Esophagus (tissue), 2 donors: ENCODE measurements around the gene CMSS1. TPM values are rescaled to one million over a fixed set of nuclear protein-coding genes. Genes with fewer than 3 reads are reported as not detected.
A peak's percentile ranks its signal among the peaks of the same experiment; 100 is the strongest.

Experiments used
- H3K27ac ChIP-seq, 2 donors: one replicate each; pipeline ENCODE4 v1.5.1; 2013; ENCODE audit warnings: low read depth in 2 of 2, mild to moderate bottlenecking in 2 of 2, inconsistent platforms in 1 of 2, low read length in 1 of 2, moderate library complexity in 1 of 2
- H3K27me3 ChIP-seq, 2 donors: one replicate each; pipeline ENCODE4 v1.6.1; 2013; ENCODE audit warnings: low read length in 2 of 2, control low read depth in 1 of 2, mild to moderate bottlenecking in 1 of 2; ENCODE audit not compliant: insufficient read depth in 2 of 2, control insufficient read depth in 1 of 2
- H3K36me3 ChIP-seq, 2 donors: one replicate each; pipeline ENCODE4 v1.6.1; 2013; ENCODE audit warnings: low read length in 1 of 2; ENCODE audit not compliant: control insufficient read depth in 2 of 2, insufficient read depth in 2 of 2
- H3K4me1 ChIP-seq, 2 donors: one replicate each; pipeline ENCODE4 v1.6.1; 2013; ENCODE audit warnings: low read length in 1 of 2; ENCODE audit not compliant: control insufficient read depth in 2 of 2, insufficient read depth in 2 of 2
- H3K4me3 ChIP-seq, 2 donors: one replicate each; pipeline ENCODE4 v1.5.1; 2013; ENCODE audit warnings: low read length in 2 of 2, mild to moderate bottlenecking in 2 of 2, low read depth in 1 of 2, moderate library complexity in 1 of 2
- H3K9me3 ChIP-seq, 2 donors: one replicate each; pipeline ENCODE4 v1.6.1; 2013; ENCODE audit warnings: mild to moderate bottlenecking in 2 of 2, low read depth in 1 of 2, low read length in 1 of 2, moderate library complexity in 1 of 2; ENCODE audit not compliant: control insufficient read depth in 2 of 2, insufficient read depth in 1 of 2
- WGBS, 2 donors: extraction: QIAGEN DNeasy Blood & Tissue Kit; methylation state at CpG; one replicate each; pipeline ENCODE4 v1.1.7; 2013; 5-methylcytosine and 5-hydroxymethylcytosine counted together
- polyA plus RNA-seq, 2 donors: library from polyadenylated mRNA; stranded (reverse); fragments of 200-250 nt; gene quantifications; one replicate each; pipeline ENCODE4 v1.2.3, GENCODE V29; 2013
- donor health status: healthy with polysubstance abuse.
- donor health status: Bipolar disorder and iron deficiency.

CMSS1 gene
- polyA plus RNA-seq, 2 donors: 15.5 to 17.9 TPM

DNA sequence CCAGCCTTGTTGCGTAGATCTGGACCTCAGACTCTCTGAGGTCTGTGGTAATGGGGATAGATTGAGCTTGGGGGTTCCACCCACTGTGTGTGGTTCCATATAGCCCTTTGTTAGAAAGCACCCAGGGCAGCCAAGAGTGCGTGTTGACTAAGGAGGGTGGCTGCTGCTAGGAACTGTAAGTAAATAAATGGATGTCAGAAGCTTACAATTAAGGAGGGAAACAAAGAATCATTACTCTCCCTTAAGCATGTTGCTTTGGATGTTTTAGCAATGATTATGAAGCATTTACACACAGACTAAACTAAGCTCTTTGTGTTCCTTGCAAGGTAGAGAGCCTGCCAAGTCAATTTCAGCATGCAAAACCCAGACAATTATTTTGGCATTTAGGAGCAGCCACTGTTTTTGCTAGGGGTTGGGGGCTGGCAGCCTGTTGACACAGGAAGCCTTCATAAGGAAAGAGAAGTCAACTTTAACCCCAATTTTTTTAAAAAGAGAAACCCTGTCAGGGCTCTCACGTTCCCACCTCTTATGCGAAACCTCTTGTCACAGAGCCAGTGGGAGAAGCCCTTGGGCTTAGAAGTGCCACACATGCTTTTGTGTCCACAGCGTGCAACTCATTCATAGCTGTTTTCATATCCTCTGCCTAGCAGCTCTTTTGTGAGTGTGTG, 127.8 kb downstream of the CMSS1 start:
- Histone ChIP-seq H3K9me3 (no peaks in the 10 kb centered on the region), H3K27ac (peak overlapping the region in 1 of 2 donors; percentile 55), H3K4me3 (no peak overlapping the region), H3K36me3 (no peaks in the 10 kb centered on the region), H3K27me3 (no peaks in the 10 kb centered on the region), H3K4me1 (peaks cover 5% of the 10 kb centered on the region in 2 donors)
- 25 to 45% methylated on average over 5 of the region's 5 CpGs for WGBS, 2 donors

DNA sequence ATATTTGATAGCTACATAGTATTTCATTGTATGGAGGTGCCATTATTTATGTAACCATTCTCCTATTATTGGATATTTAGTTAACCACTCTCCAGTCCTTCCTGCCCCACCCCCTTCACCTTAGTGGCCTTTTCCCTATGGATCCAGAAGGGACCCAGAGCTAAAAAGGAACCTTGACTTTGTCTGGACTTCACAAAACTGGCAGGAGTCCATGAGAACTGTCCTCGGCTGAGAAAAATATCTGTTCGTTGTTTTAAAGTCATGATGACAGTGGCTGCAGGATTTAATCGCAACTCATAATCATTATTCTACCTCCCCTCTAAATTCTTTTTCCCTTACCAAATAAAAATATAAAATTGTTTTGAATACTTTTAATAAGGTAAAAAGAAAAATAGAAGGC, 129.7 kb downstream of the CMSS1 start:
- Histone ChIP-seq H3K9me3 (no peaks in the 10 kb centered on the region), H3K4me1 (peaks cover 5% of the 10 kb centered on the region in 2 donors), H3K36me3 (no peaks in the 10 kb centered on the region), H3K27ac (no peak overlapping the region), H3K27me3 (no peaks in the 10 kb centered on the region), H3K4me3 (no peak overlapping the region)
- WGBS, 2 donors: 75 to 83% methylated on average over 3 of the region's 3 CpGs

DNA sequence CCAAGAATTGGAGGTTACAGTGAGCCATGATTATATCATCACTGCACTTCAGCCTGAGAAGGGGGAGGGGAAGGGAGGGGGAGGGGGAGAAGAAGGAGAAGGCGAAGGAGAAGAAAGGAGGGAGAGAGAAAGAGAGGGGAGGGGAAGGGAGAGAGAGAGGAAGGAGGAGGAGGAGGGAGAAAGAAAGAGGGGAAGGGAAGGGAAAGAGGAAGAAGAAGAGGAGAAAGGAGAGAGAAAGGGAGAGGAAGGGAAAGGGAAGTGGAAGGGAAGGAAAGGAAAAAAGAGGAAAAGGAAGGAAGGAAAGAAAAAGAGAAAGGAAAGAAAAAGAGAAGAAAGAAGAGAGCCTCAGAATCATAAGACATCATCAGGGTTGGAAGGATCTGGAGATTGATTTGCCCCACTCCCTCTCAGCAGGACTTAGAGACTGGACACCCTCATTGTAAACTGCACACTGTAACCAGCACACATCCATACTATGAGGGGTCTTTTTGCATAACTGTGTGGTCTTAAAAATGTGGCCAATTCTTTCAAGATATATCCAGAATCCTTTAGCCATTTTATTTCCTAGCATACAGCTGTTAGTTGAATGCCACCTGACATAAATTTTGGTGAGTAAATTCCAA, 130.9 kb downstream of the CMSS1 start:
- H3K4me1 ChIP-seq: peaks cover 5% of the 10 kb centered on the region in 2 donors
- H3K36me3 ChIP-seq: no peaks in the 10 kb centered on the region

DNA sequence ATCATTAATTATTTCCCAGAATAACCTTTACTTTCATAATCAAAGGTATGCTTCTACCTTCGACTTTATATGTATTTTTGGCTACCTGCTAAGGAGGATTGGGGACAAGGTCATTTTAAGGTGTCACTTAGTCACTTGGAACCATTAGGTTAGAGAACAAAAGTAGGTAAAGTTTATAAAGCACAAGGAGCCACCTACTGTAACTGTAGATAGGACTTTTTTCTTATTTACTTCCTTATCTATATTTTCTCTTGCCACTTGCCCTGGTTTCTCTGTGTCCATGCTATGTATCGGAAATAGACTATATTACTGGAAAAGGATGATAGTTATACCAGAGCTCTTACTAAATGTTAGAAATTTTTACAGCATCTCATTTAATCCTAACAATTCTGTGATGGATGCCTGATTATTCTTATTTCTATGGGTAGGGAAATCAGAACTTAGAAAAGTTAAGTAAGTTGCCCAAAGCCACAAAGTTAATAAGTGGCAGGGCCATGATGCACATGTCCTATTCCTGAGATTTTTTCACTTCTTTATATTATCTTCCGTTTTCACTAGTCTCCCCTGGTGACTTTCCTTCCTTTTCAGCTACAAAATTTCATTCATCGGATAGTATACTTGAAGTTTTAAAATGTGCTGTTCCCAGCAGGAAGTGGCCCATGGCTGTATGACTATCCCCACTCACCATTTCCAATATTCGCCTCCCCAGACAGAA, 132.5 kb downstream of the CMSS1 start:
- 81 to 90% methylated on average over 5 of the region's 5 CpGs for WGBS, 2 donors
- no peaks in the 10 kb centered on the region for H3K9me3 ChIP-seq
- H3K27me3 ChIP-seq: no peaks in the 10 kb centered on the region
- H3K27ac ChIP-seq: no peak overlapping the region
- H3K36me3 ChIP-seq: no peaks in the 10 kb centered on the region
- no peak overlapping the region for H3K4me3 ChIP-seq
- H3K4me1 ChIP-seq: peaks cover 1 to 2% of the 10 kb centered on the region in 2 donors

More for the DNA sequence above, 130.9 kb downstream of the CMSS1 start:
- no peak overlapping the region for H3K27ac ChIP-seq
- H3K4me3 ChIP-seq: no peak overlapping the region
- WGBS, 2 donors: 89 to 96% methylated on average over 1 of the region's 1 CpG
- no peaks in the 10 kb centered on the region for H3K9me3 ChIP-seq
- H3K27me3 ChIP-seq: no peaks in the 10 kb centered on the region

DNA sequence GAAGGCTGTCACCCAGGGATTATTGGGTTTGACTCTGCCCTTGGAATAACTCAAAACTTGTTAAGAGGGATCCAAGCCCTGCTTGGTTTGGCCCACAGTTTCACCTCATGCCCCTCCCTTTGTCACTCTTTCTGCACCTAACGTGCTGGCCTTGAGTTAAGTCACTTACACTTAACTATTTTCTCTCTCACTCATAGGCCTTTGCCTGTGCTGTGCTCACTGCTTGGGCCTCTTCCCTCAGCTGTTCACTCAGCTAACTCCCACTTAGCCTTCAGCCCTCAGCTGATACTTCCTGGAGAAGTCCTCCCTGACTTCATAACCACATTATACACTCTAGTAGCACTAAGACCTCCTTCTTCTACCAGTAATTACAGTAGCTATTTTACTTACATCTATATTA, 133.3 kb downstream of the CMSS1 start:
- H3K4me1 ChIP-seq: no peaks in the 10 kb centered on the region
- no peak overlapping the region for H3K4me3 ChIP-seq
- no peaks in the 10 kb centered on the region for H3K27me3 ChIP-seq
- WGBS, 2 donors: 60 to 67% methylated on average over 1 of the region's 1 CpG
- no peak overlapping the region for H3K27ac ChIP-seq
- H3K9me3 ChIP-seq: no peaks in the 10 kb centered on the region
- H3K36me3 ChIP-seq: no peaks in the 10 kb centered on the region

- no peak overlapping the region for H3K4me3 ChIP-seq
- no peaks in the 10 kb centered on the region for H3K27me3 ChIP-seq
- no peaks in the 10 kb centered on the region for H3K4me1 ChIP-seq
- no peaks in the 10 kb centered on the region for H3K9me3 ChIP-seq
- H3K36me3 ChIP-seq: no peaks in the 10 kb centered on the region
- H3K27ac ChIP-seq: no peak overlapping the region
Observed at GRCh38 chr3:99951701-99952100, 134.0 kb downstream of the CMSS1 start.

- no peak overlapping the region for H3K4me3 ChIP-seq
- no peaks in the 10 kb centered on the region for H3K4me1 ChIP-seq
- no peak overlapping the region for H3K27ac ChIP-seq
- WGBS, 2 donors: 89 to 90% methylated on average over 1 of the region's 1 CpG
- no peaks in the 10 kb centered on the region for H3K27me3 ChIP-seq
- no peaks in the 10 kb centered on the region for H3K9me3 ChIP-seq
- no peaks in the 10 kb centered on the region for H3K36me3 ChIP-seq
Observed at GRCh38 chr3:99952306-99952705, 134.6 kb downstream of the CMSS1 start.

DNA sequence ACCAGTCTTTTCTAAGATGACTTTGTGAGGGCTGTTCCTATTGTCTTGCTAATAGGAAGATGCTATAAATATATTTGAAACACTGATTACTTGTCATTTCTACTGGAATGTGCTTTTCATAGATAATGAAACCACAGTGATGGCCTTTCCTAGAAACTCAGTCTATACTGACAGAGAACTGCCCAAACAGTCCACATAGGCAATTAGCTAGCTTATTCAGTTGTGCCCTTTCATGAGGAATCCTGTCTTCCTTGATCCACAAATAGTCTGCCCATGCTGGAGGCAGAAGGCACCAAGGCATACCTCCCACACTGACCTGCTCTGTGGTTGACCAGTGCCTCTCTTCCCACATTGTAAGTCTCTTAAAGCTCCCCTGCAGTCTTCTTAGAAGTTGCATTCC, 135.9 kb downstream of the CMSS1 start:
- Histone ChIP-seq H3K27ac (no peak overlapping the region), H3K9me3 (no peaks in the 10 kb centered on the region), H3K36me3 (no peaks in the 10 kb centered on the region), H3K4me1 (no peaks in the 10 kb centered on the region), H3K4me3 (no peak overlapping the region), H3K27me3 (no peaks in the 10 kb centered on the region)

DNA sequence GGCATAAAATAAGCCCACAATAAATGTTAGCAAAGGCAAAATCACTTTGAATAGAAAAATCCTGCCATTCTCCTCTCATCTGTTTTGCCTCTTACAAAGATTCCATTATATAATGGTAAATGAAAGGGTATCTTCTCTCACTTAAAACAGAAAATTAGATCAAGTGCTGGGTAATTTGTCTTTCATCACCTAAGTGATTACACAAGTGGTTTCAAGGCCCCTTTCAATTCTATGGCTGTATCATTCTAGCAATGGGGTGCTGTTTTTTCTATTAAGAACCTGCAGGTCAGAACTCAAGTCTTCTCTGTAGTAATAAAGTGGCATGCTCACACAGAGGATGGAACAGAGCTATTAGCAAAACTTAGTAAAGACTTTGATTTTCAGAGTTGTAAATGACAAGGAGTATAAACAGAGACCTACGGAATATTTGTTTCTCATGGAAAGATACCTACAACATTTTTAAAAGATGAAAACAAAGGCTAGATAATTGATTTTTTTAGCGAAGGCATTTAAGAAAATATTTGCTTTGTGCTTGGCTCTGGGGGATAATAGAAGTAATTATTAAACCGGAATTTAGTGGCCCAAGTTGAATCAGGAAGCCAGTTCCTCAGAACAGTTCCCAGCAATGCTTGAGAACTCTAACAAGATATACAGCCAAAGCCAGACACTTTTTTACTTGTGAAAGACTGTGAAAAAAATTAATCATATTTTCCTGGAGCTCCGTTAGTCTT, 137.4 kb downstream of the CMSS1 start:
- Histone ChIP-seq H3K27ac (no peak overlapping the region), H3K4me1 (no peaks in the 10 kb centered on the region), H3K4me3 (no peak overlapping the region), H3K9me3 (no peaks in the 10 kb centered on the region), H3K27me3 (no peaks in the 10 kb centered on the region), H3K36me3 (no peaks in the 10 kb centered on the region)
- WGBS, 2 donors: 59 to 76% methylated on average over 4 of the region's 4 CpGs
